Caki2 (cell line): ENCODE measurements around the gene UBE2H. TPM values are rescaled to one million over a fixed set of nuclear protein-coding genes. Genes with fewer than 3 reads are reported as not detected.
"Not testable (repeated sequence)": the region's sequence is repeated elsewhere in the genome, so short reads cannot be mapped to it uniquely, and the experiment has no call there.

Experiments
- DNase-seq: peaks from one replicate; pipeline ENCODE4 v3.0.0-alpha.2; 2015; ENCODE audit warnings: low read depth
- in situ Hi-C: cut with HindIII; loops from 2 replicates; pipeline ENCODE4 v1.10.0; 2016; ENCODE audit warnings: low sequenced_read_pairs, low pct_unique_long_range_greater_than_20kb, mixed read lengths
- total RNA-seq: library from RNA; depleted of rRNA; stranded (reverse); fragments of >200 nt; shearing (Covaris generic); gene quantifications from 2 replicates; pipeline ENCODE4 v1.2.3, GENCODE V29; 2014; ENCODE audit warnings: low replicate concordance

UBE2H gene
- total RNA-seq, 1 experiment from 2014 or later: 84.8 TPM

GRCh38 chr7:129804111-129804889, 148.5 kb downstream of the UBE2H start:
- no peak for DNase-seq
- in situ Hi-C loops: no loop called here

- in situ Hi-C loops: no loop called here
- DNase-seq: no peak
Measured at GRCh38 chr7:129803546-129804081, 149.1 kb downstream of the UBE2H start.

GRCh38 chr7:129801882-129802281, 150.9 kb downstream of the UBE2H start:
- in situ Hi-C loops: no loop called here
- no peak for DNase-seq

GRCh38 chr7:129800901-129801300, 151.9 kb downstream of the UBE2H start:
- DNase-seq: no peak
- in situ Hi-C loops: no loop called here

GRCh38 chr7:129799350-129799955, 153.3 kb downstream of the UBE2H start:
- no peak for DNase-seq
- in situ Hi-C loops: no loop called here

GRCh38 chr7:129798616-129799349, 154.0 kb downstream of the UBE2H start:
- no peak for DNase-seq
- in situ Hi-C loops: no loop called here

- no peak for DNase-seq
- in situ Hi-C loops: no loop called here
Measured at GRCh38 chr7:129797214-129797789, 155.5 kb downstream of the UBE2H start.

- no peak for DNase-seq
- in situ Hi-C loops: no loop called here
Measured at GRCh38 chr7:129796186-129796775, 156.5 kb downstream of the UBE2H start.

GRCh38 chr7:129794461-129794860, 158.3 kb downstream of the UBE2H start:
- DNase-seq, in situ Hi-C loops: not testable (repeated sequence)

- in situ Hi-C loops: no loop called here
- DNase-seq: no peak
Measured at GRCh38 chr7:129793506-129794310, 159.1 kb downstream of the UBE2H start.

- in situ Hi-C loops: no loop called here
- DNase-seq: no peak
Measured at GRCh38 chr7:129792721-129793120, 160.0 kb downstream of the UBE2H start.

- in situ Hi-C loops: no loop called here
- DNase-seq: no peak
Measured at GRCh38 chr7:129790136-129790535, 162.6 kb downstream of the UBE2H start.

GRCh38 chr7:129789652-129790051, 163.1 kb downstream of the UBE2H start:
- DNase-seq: no peak
- in situ Hi-C loops: no loop called here

- DNase-seq: no peak
- in situ Hi-C loops: no loop called here
Measured at GRCh38 chr7:129789000-129789399, 163.8 kb downstream of the UBE2H start.

- in situ Hi-C loops: no loop called here
- DNase-seq: no peak
Measured at GRCh38 chr7:129786825-129787563, 165.8 kb downstream of the UBE2H start.

GRCh38 chr7:129785685-129786514, 166.9 kb downstream of the UBE2H start:
- in situ Hi-C loops: no loop called here
- no peak for DNase-seq
